Measurements from ENCODE around the gene KCNJ15. TPM values are rescaled to one million over a fixed set of nuclear protein-coding genes. Genes with fewer than 3 reads are reported as not detected.

The KCNJ15 gene
- total RNA-seq, 1 donor: 10.1 TPM

Other genes starting within 250 kb of the KCNJ15 start
- gene ERG, start 241.5 kb downstream of the KCNJ15 start, total RNA-seq: 0.29 and 1.1 TPM in 2 replicates

Measured in osteoblast (primary cell).